IPS-NIHi7 (cell line): ENCODE results near the gene U2AF2.

Source experiments
- DNase-seq: peaks from one replicate; pipeline ENCODE4 v3.0.0; 2012; ENCODE audit warnings: mixed read lengths; ENCODE audit errors: extremely low spot score

U2AF2 gene

DNA sequence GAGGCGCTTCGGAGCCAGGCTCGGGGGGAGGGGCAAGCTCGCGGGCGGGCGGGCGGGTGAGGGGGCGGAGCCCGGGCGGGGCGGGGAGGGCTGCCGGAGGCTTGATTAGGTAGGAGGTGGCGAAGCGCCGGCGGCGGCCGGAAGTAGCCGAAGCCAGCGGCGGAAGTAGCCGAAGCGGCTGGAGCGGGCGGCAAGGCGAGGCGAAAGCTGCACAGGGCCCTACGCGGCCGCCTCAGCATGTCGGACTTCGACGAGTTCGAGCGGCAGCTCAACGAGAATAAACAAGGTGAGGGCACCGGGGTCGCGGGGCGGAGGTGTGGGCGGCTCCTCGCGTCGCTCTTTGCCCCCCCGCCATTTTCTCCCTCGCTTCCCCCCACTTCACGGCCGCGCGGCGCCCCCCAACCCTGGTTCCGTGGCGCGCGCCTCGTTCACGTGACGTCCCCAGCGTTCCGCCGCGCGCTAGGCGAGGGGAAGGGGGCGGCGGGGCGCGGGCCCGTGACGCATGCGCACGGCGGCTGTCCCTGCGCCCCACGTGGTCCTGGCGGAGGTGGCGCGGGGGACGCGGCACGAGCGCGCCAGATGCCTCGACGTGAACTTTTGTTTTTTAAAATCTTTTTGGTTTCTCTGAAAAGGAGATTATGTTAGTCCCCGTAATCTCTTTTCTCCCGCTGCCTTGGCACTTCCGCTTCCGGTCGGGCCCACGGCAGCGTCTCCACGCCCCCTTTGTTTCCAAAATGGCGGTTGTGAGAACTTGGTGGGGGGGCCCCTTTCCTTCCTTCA lies at the start of gene U2AF2:
Gene U2AF2, plus strand, starts transcription at position 168 of the 780 bp plus-strand sequence. Its CDS starts 70 bp downstream, at position 238.
- DNase-seq = peak; percentile 94

GRCh38 chr19:55605207-55605636 lies 49.6 kb upstream of the U2AF2 start:
- DNase-seq = peak; percentile 90

DNA sequence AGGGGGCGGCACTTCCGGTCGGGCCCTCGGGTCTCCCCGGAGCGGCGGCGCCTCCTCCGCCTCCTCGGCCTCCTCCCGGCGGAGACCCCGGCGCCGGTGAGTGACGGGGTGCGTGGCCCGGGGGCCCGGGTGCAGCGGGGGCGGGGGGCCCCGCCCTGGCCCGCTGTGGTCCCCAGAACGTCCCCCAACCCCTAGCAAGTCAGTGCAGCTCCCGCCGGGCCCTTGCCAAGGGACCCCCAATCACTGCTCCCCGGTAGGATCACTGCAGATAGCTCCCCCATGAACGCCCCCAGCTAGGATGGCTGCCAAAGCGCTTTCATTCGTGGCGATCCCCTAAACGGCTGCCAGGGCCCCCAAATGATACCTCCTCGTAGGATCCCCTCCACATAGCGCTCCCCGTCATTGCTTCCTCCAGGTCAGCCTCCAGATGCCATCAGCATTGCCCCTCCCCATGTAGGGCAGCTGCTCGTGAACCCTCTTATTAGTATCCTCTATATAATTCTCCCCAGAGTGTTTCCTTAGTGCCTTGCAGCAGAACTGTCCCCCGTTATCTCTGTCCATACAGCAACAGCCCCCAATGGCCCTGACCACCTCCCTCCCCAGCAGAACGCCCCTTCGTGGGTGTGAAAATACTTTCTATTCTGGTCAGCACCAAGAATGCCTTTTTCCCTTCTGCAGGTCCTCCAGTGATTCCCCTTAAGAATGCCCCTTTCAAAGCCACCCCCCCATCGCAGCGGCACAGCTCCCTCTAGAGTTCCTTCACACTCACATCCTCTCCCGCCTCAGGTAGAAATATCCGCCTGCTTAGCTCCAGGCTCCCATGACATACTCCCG lies 49.0 kb upstream of the U2AF2 start, which contains the start of gene ZNF865:
Gene ZNF865, plus strand, starts transcription at position 11 of the 834 bp plus-strand sequence. CDS start 7,972 bp downstream, outside the sequence.
- DNase-seq = peak; percentile 87

DNA sequence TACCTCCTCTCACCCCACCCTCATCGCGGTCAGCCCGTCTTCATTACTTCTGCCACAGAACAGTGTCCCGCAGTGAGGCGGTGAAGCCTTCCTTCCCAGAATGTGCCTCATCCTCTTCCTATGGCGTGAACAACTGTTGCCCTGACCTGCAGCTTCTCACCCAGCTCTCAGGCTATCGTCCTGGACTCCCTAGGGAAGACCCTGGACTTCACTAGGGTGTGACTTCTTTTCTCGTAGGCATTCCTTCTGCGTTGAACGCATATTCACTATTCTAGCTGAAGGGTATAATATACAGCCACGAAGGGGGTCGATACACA lies 48.4 kb upstream of the U2AF2 start:
- DNase-seq = no peak

GRCh38 chr19:55606817-55607216 lies 48.0 kb upstream of the U2AF2 start:
- no peak for DNase-seq

DNA sequence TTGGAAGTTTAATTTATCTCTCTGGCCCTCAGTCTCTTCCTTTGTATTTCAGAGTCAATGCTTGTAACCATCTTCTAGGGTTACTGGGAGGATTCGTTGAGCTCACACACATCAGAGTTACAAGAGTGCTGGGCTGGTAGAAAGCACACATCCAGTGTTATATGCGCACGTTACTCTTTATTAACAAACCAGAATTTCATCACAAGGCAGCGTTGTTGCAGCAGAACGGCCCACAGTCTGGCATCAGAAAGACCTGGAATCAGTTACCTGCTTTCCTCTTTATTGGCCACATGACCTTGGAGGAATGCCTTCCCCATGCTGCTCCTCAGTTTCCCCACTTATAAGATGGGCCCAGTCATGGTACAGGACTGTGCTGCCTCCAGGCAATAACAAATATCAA lies 45.5 kb upstream of the U2AF2 start:
- DNase-seq = no peak

- DNase-seq = no peak
Observed at GRCh38 chr19:55611300-55611982, 43.4 kb upstream of the U2AF2 start.

DNA sequence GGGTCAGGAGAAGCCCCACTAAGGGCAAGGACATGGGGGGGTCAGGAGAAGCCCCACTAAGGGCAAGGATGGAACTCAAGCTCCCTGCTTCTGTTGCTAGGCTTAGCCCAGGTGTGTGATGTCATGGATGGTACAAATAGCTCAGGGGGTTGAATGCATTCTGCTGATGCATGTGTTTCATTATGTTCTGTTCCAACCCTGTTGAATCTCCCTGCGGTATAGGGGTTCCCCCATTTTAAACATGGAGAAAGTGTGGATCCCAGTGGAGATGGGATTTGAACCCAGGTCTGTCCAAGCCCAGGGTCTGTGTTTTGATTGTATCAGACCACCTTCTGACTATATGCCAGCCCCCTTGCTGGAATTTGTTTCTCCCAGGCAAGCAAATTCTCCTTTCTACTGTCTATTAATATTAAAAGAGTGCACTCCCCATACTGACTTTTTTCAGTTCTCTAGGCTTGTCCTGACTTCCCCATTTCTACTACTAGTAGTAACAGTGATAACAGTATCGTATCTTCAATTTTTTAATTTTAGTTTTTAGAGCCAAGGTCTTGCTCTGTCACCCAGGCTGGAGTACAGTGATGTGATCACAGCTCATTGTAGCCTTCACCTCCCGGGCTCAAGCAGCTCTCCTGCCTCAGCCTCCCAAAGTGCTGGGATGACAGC lies 42.7 kb upstream of the U2AF2 start:
- DNase-seq = no peak

DNA sequence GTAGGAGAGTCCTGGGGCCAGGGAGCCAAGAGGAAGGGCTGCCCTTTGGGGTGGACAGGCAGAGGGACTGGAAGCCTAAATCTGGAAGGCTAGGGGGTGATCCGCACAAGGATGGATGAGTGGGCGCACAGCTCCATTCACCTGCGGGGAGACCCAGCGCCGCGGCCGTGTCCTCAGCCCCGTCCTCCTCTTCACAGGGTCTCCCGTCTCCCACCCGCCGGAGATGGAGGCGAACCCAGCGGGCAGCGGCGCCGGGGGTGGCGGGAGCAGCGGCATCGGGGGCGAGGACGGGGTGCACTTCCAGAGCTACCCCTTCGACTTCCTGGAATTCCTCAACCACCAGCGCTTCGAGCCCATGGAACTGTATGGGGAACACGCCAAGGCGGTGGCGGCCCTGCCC lies 41.4 kb upstream of the U2AF2 start:
- no peak for DNase-seq

DNA sequence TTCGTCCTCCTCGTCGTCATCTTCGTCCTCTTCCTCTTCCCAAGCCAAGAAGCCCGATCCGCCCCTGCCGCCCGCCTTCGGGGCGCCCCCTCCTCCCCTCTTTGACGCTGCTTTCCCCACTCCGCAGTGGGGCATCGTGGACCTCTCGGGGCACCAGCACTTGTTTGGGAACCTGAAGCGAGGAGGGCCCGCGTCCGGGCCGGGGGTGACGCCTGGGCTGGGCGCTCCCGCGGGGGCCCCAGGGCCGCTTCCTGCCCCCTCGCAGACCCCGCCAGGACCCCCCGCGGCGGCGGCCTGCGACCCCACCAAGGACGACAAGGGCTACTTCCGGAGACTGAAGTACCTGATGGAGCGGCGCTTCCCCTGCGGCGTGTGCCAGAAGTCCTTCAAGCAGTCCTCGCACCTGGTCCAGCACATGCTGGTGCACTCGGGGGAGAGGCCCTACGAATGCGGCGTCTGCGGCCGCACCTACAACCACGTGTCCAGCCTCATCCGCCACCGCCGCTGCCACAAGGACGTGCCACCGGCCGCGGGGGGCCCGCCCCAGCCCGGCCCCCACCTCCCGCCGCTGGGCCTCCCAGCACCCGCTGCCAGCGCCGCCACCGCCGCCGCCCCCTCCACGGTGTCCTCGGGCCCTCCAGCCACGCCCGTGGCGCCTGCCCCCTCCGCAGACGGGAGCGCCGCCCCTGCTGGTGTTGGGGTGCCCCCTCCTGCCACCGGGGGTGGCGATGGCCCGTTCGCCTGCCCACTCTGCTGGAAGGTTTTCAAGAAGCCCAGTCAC lies 40.7 kb upstream of the U2AF2 start:
- DNase-seq = no peak

DNA sequence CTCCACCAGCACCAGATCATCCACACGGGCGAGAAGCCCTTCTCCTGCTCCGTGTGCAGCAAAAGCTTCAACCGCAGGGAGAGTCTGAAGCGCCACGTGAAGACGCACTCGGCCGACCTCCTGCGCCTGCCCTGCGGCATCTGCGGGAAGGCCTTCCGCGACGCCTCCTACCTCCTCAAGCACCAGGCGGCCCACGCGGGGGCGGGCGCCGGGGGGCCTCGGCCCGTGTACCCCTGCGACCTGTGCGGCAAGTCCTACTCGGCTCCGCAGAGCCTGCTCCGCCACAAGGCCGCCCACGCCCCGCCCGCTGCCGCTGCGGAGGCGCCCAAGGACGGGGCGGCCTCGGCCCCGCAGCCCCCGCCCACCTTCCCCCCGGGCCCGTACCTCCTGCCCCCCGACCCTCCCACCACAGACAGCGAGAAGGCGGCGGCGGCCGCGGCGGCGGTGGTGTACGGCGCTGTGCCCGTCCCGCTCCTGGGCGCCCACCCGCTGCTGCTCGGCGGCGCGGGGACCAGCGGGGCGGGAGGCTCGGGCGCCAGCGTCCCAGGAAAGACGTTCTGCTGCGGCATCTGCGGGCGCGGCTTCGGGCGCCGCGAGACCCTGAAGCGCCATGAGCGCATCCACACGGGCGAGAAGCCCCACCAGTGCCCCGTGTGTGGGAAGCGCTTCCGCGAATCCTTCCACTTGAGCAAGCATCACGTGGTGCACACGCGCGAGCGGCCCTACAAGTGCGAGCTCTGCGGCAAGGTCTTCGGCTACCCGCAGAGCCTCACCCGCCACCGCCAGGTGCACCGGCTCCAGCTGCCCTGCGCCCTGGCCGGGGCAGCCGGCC lies 39.9 kb upstream of the U2AF2 start:
- no peak for DNase-seq

DNA sequence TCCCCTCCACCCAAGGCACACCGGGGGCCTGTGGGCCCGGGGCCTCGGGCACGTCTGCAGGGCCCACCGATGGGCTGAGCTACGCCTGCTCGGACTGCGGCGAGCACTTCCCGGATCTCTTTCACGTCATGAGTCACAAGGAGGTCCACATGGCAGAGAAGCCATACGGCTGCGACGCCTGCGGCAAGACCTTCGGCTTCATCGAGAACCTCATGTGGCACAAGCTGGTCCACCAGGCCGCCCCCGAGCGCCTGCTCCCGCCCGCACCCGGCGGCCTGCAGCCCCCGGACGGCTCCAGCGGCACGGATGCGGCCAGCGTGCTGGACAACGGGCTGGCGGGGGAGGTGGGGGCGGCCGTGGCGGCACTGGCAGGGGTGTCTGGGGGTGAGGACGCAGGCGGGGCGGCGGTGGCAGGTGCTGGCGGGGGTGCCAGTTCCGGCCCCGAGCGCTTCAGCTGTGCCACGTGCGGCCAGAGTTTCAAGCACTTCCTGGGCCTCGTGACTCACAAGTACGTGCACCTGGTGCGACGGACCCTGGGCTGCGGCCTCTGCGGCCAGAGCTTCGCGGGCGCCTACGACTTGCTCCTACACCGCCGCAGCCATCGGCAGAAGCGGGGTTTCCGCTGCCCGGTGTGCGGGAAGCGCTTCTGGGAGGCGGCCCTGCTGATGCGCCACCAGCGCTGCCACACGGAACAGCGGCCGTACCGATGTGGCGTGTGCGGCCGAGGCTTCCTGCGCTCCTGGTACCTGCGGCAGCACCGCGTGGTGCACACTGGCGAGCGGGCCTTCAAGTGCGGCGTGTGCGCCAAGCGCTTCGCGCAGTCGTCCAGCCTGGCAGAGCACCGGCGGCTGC lies 39.1 kb upstream of the U2AF2 start:
- DNase-seq = no peak

GRCh38 chr19:55616395-55616875 lies 38.4 kb upstream of the U2AF2 start:
- no peak for DNase-seq

DNA sequence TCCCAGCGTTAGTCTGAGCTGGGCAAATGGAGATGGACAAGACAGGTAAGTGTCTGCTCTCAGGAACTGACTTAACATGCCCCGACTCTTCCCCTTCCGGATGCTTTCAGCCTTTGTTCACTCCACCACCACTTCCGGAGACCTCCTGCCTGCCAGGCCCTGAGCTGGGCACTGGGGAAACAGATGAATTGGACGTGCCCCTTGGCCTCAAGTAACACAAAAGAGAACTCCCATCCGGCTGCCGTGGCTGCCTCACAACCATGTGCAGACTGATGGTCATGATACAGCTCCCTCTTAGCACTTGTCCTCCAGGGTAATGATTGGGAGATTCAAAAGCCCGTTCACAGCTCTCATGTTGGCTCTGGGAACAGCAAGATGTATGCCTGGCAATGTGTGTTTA lies 37.4 kb upstream of the U2AF2 start:
- no peak for DNase-seq

GRCh38 chr19:55618426-55618825 lies 36.4 kb upstream of the U2AF2 start:
- no peak for DNase-seq

GRCh38 chr19:55619286-55619685 lies 35.5 kb upstream of the U2AF2 start:
- DNase-seq = no peak

GRCh38 chr19:55620410-55621204 lies 34.2 kb upstream of the U2AF2 start:
- DNase-seq = no peak

GRCh38 chr19:55621205-55621672 lies 33.6 kb upstream of the U2AF2 start:
- no peak for DNase-seq
